H1 (cell line): ENCODE results near the gene RNF220. TPM values are rescaled to one million over a fixed set of nuclear protein-coding genes. Genes with fewer than 3 reads are reported as not detected.

Experiments
- CTCF ChIA-PET: fragments of 300-600 bp; sonication (Branson Sonifier 250); formaldehyde crosslinking; loops from one replicate; lab custom pipeline; 2021; ENCODE audit not compliant: partially characterized antibody; lab: Charles Lee
- POLR2A ChIA-PET: fragments of 300-600 bp; sonication (Branson Sonifier 250); formaldehyde crosslinking; loops from one replicate; lab custom pipeline; 2021; ENCODE audit warnings: inconsistent platforms; ENCODE audit not compliant: partially characterized antibody; lab: Charles Lee
- DNase-seq, 2 experiments: peaks; one replicate each; pipeline versions ENCODE4 v3.0.0 to v3.0.0-alpha.2; 2010 to 2022; ENCODE audit warnings: low spot score in 2 of 2, low read depth in 1 of 2, mixed read lengths in 1 of 2
- FAIRE-seq: peaks from 2 replicates; lab custom pipeline; 2011; peaks lifted over from hg19 to GRCh38; lab: Jason Lieb, UNC
- H2AFZ ChIP-seq: 2 replicates; pipeline ENCODE4 v1.8.1; 2012; ENCODE audit warnings: low read length, inconsistent platforms
- H2AK5ac ChIP-seq: 2 replicates; pipeline ENCODE4 v1.6.1; 2013; ENCODE audit warnings: low read depth, low read length
- H2BK120ac ChIP-seq: replicated peaks from 2 replicates; pipeline ENCODE3; 2013; ENCODE audit warnings: low read depth, low read length, inconsistent platforms
- H2BK12ac ChIP-seq: 2 replicates; pipeline ENCODE4 v1.6.1; 2013; ENCODE audit warnings: low read depth, low read length
- H2BK15ac ChIP-seq: 2 replicates; pipeline ENCODE4 v1.6.1; 2013; ENCODE audit warnings: low read length
- H2BK20ac ChIP-seq: 2 replicates; pipeline ENCODE4 v1.6.1; 2013; ENCODE audit warnings: low read length
- H2BK5ac ChIP-seq: 2 replicates; pipeline ENCODE4 v1.6.1; 2013; ENCODE audit warnings: low read depth, low read length
- H3K14ac ChIP-seq: 2 replicates; pipeline ENCODE4 v1.6.1; 2013; ENCODE audit warnings: inconsistent platforms; ENCODE audit not compliant: insufficient read length
- H3K18ac ChIP-seq: 2 replicates; pipeline ENCODE4 v1.6.1; 2013; ENCODE audit warnings: low read length; ENCODE audit errors: extremely low read depth
- H3K23ac ChIP-seq: 2 replicates; pipeline ENCODE4 v1.6.1; 2013; ENCODE audit warnings: inconsistent platforms; ENCODE audit not compliant: insufficient read length
- H3K23me2 ChIP-seq: 2 replicates; pipeline ENCODE4 v1.6.1; 2013; ENCODE audit warnings: low read depth, low read length
- H3K27ac ChIP-seq: 2 replicates; pipeline ENCODE4 v1.6.1; 2011; ENCODE audit warnings: low read depth, low read length, inconsistent platforms
- H3K27me3 ChIP-seq, 4 experiments: replicated peaks in 1 of 4; 1 replicate in 1 of 4; 2 replicates in 3 of 4; pipeline versions ENCODE4 v1.6.1 to v1.8.1; 2011 to 2013; ENCODE audit warnings: low read length in 3 of 4, mild to moderate bottlenecking in 3 of 4, inconsistent platforms in 2 of 4, mixed read lengths in 2 of 4, moderate library complexity in 1 of 4; ENCODE audit not compliant: control insufficient read depth in 3 of 4, insufficient read depth in 3 of 4; ENCODE audit errors: extremely low read depth in 1 of 4
- H3K36me3 ChIP-seq, 4 experiments: 2 replicates each; pipeline versions ENCODE4 v1.6.1 to v1.8.1; 2011 to 2013; ENCODE audit warnings: mild to moderate bottlenecking in 4 of 4, low read length in 3 of 4, moderate library complexity in 2 of 4, control low read depth in 1 of 4, inconsistent platforms in 1 of 4; ENCODE audit not compliant: insufficient read depth in 4 of 4, control insufficient read depth in 2 of 4
- H3K4ac ChIP-seq: replicated peaks from 2 replicates; pipeline ENCODE3; 2013; ENCODE audit warnings: low read length, low read depth, mixed read lengths, inconsistent platforms; ENCODE audit not compliant: insufficient read length
- H3K4me1 ChIP-seq, 4 experiments: replicated peaks in 1 of 4; 1 replicate in 1 of 4; 2 replicates in 3 of 4; pipeline versions ENCODE4 v1.6.1 to v1.8.1; 2011 to 2013; ENCODE audit warnings: low read length in 3 of 4, inconsistent platforms in 2 of 4, mixed read lengths in 1 of 4; ENCODE audit not compliant: insufficient read depth in 4 of 4, control insufficient read depth in 3 of 4
- H3K4me2 ChIP-seq, 2 experiments: 2 replicates each; pipeline versions ENCODE4 v1.6.1 to v1.8.1; 2011 to 2013; ENCODE audit warnings: low read depth in 2 of 2, low read length in 2 of 2, control low read depth in 1 of 2, inconsistent platforms in 1 of 2, mild to moderate bottlenecking in 1 of 2; ENCODE audit not compliant: insufficient read depth in 1 of 2
- H3K4me3 ChIP-seq, 4 experiments: fragments of 200-600, 300-600 bp in 1 of 4; sonication (generic), shearing (Covaris generic), sonication (Bioruptor Twin) in 1 of 4; 2 replicates each; pipeline versions ENCODE4 v1.5.1 to v1.8.1; 2011 to 2016; ENCODE audit warnings: low read length in 4 of 4, low read depth in 3 of 4, control low read depth in 2 of 4, inconsistent platforms in 2 of 4, mild to moderate bottlenecking in 2 of 4, mixed read lengths in 1 of 4, moderate library complexity in 1 of 4; ENCODE audit not compliant: insufficient read depth in 2 of 4; ENCODE audit errors: extremely low read depth in 1 of 4
- H3K56ac ChIP-seq: replicated peaks from 2 replicates; pipeline ENCODE3; 2013; ENCODE audit warnings: low read depth, mild to moderate bottlenecking, mixed read lengths, low read length, inconsistent platforms; ENCODE audit not compliant: insufficient read length
- H3K79me1 ChIP-seq: 2 replicates; pipeline ENCODE4 v1.6.1; 2013; ENCODE audit warnings: low read depth, low read length, control low read depth
- H3K79me2 ChIP-seq, 2 experiments: 2 replicates each; pipeline versions ENCODE4 v1.6.1 to v1.8.1; 2012 to 2013; ENCODE audit warnings: low read length in 2 of 2, mild to moderate bottlenecking in 2 of 2, inconsistent platforms in 1 of 2; ENCODE audit not compliant: insufficient read depth in 2 of 2, control insufficient read depth in 1 of 2
- H3K9ac ChIP-seq, 4 experiments: replicated peaks in 1 of 4; 1 replicate in 1 of 4; 2 replicates in 3 of 4; pipeline versions ENCODE4 v1.6.1 to v1.8.1; 2011 to 2013; ENCODE audit warnings: low read depth in 3 of 4, low read length in 3 of 4, control low read depth in 2 of 4, mild to moderate bottlenecking in 2 of 4, moderate library complexity in 2 of 4, inconsistent platforms in 1 of 4; ENCODE audit errors: extremely low read depth in 1 of 4
- H3K9me3 ChIP-seq, 2 experiments: 2 replicates each; pipeline versions ENCODE4 v1.6.1 to v1.8.1; 2012 to 2013; ENCODE audit warnings: mild to moderate bottlenecking in 2 of 2, moderate library complexity in 2 of 2, control low read depth in 1 of 2, inconsistent platforms in 1 of 2, low read depth in 1 of 2, low read length in 1 of 2, mixed read lengths in 1 of 2; ENCODE audit not compliant: insufficient read depth in 2 of 2
- H4K20me1 ChIP-seq, 2 experiments: replicated peaks in 1 of 2; 2 replicates each; pipeline versions ENCODE3 to v1.8.1; 2011 to 2013; ENCODE audit warnings: inconsistent platforms in 2 of 2, low read length in 2 of 2, mild to moderate bottlenecking in 1 of 2; ENCODE audit not compliant: insufficient read depth in 2 of 2, control insufficient read depth in 1 of 2
- H4K5ac ChIP-seq: 2 replicates; pipeline ENCODE4 v1.6.1; 2013; ENCODE audit warnings: low read length, low read depth, mixed read lengths, inconsistent platforms; ENCODE audit not compliant: insufficient read length
- H4K8ac ChIP-seq: 2 replicates; pipeline ENCODE4 v1.8.0; 2013; ENCODE audit warnings: mild to moderate bottlenecking, moderate library complexity, low read length, inconsistent platforms; ENCODE audit not compliant: insufficient read depth; ENCODE audit errors: extremely low read depth
- H4K91ac ChIP-seq: replicated peaks from 2 replicates; pipeline ENCODE3; 2013; ENCODE audit warnings: low read length, mixed read lengths, inconsistent platforms; ENCODE audit not compliant: insufficient read length
- CREB1 ChIP-seq: IDR thresholded peaks from 2 replicates; pipeline ENCODE4 v1.6.1; 2012; ENCODE audit warnings: inconsistent platforms
- CTBP2 ChIP-seq: IDR thresholded peaks from 2 replicates; pipeline ENCODE4 v1.7.0; 2011; ENCODE audit warnings: borderline replicate concordance, mild to moderate bottlenecking, moderate library complexity, mixed read lengths, low read length; ENCODE audit not compliant: insufficient read depth, insufficient read length
- EGR1 ChIP-seq: IDR thresholded peaks from 2 replicates; pipeline ENCODE4 v1.6.1; 2011; ENCODE audit warnings: low read depth, low read length, borderline replicate concordance
- PHF8 ChIP-seq: fragments of 200-600 bp; sonication (generic); conservative IDR thresholded peaks from 2 replicates; pipeline ENCODE4 v1.7.1; 2012; ENCODE audit warnings: low read depth, mild to moderate bottlenecking, inconsistent platforms, low read length, moderate library complexity
- RAD21 ChIP-seq, 2 experiments: IDR thresholded peaks in 1 of 2; conservative IDR thresholded peaks in 1 of 2; 2 replicates each; pipeline ENCODE4 v1.6.1; 2011; ENCODE audit warnings: low read depth in 2 of 2, low read length in 2 of 2, improper control_type of control experiment in 1 of 2, inconsistent platforms in 1 of 2, mild to moderate bottlenecking in 1 of 2, moderate library complexity in 1 of 2
- SIRT6 ChIP-seq: IDR thresholded peaks from one replicate; pipeline ENCODE4 v1.7.1; 2012; ENCODE audit warnings: low read length, inconsistent platforms
- SIX5 ChIP-seq: IDR thresholded peaks from 2 replicates; pipeline ENCODE4 v1.6.1; 2011; ENCODE audit warnings: mild to moderate bottlenecking, low read depth, low read length
- YY1 ChIP-seq: IDR thresholded peaks from 2 replicates; pipeline ENCODE4 v1.6.1; 2011; ENCODE audit warnings: low read depth, mild to moderate bottlenecking, low read length
- WGBS, 2 experiments: shearing (Covaris generic) in 1 of 2; methylation state at CpG; one replicate each; pipeline versions ENCODE4 v1.1.6 to v1.1.7; 2013 to 2015; ENCODE audit warnings: low lambda C conversion rate in 2 of 2, mixed read lengths in 2 of 2, inconsistent platforms in 1 of 2, low coverage in 1 of 2, missing lambda C conversion rate in 1 of 2; ENCODE audit not compliant: insufficient replicate concordance in 2 of 2, insufficient coverage in 1 of 2, insufficient read length in 1 of 2; ENCODE audit errors: extremely low coverage in 1 of 2, missing lambda C conversion rate in 1 of 2; 5-methylcytosine and 5-hydroxymethylcytosine counted together
- polyA plus RNA-seq, 7 experiments: library from polyadenylated mRNA; depleted of rRNA in 3 of 7; stranded (reverse) in 5 of 7; unstranded in 2 of 7; fragments of >200 nt in 5 of 7; fragments of 200-250 nt in 2 of 7; gene quantifications; 1 replicate in 5 of 7; 2 replicates in 1 of 7; 4 replicates in 1 of 7; pipeline versions ENCODE4 v1.2.1 to v1.2.3, GENCODE V29; 2011 to 2013; ENCODE audit warnings: missing spikeins in 2 of 7, mixed read lengths in 2 of 7
- total RNA-seq: library from RNA; stranded (reverse); fragmentation: NEBNext Ultra II Directional; extraction: Animal tissue kit (Norgen Biotek cat#: 25700); gene quantifications from 2 replicates; pipeline ENCODE4 v1.2.1, GENCODE V29; 2021
- TF ChIP-seq, protein P1 (sequence below), 3 experiments: IDR thresholded peaks; 1 replicate in 2 of 3; 2 replicates in 1 of 3; pipeline versions ENCODE4 v1.5.1 to v1.6.1; 2011; ENCODE audit warnings: low read length in 3 of 3, mild to moderate bottlenecking in 3 of 3, inconsistent platforms in 2 of 3, low read depth in 1 of 3, moderate library complexity in 1 of 3; ENCODE audit not compliant: insufficient read depth in 1 of 3; ENCODE audit errors: control extremely low read depth in 1 of 3

Gene RNF220
- total and polyA plus RNA-seq, 2 of the 8 experiments (the other 6 are each of a cell fraction or from before 2014, with no cell fraction given): 123 to 160 TPM

DNA sequence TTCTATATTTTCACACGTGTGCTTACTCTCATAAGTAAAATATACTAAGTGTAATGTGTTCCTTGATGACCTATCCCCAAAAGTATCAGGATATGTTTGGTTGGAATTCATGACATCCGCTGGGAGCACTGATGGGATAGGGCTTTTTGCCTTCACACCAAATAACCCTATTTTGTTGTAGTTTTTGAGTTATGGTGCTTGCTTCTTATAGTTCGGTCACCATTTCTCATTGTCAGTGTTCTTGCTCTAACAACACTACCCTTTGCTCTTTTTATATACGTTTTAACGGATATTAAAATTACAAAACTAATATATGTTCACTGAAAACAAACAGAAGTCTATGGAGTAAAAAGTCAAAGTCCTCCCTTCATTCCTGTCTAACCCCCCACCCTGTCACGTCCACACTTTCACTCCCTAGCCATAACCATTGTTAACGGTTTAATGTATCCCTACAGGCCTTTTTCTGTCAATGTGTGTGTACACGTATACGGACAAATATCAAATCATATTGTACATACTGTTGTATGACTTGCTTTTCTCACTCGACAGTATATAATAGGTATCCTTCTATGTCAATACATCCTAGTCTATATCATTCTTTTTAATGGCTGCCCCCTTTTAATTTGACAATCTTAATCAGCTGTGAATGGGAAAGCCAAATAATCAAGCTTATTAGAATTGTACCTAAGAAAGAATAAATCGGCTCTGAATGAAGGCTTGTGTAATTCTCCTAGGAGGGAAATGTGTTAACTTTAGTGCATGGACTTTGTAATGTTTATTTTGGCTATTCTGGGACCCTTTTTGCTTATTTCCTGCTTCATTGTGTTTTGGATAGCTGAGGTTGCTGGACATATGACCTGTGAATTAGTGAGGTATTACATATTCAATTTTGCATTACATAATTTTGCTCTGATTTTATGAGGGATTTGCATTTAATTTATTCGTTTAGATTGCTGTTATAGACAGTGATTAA lies 3.5 kb upstream of the RNF220 start:
- H3K18ac ChIP-seq: no peak overlapping the region
- no peak overlapping the region for H2AFZ ChIP-seq
- H3K4me1 ChIP-seq: peaks cover 0 to 2% (median 0%) of the 10 kb centered on the region in 4 experiments; a peak in 2 of 7 replicates
- H2BK20ac ChIP-seq: no peak overlapping the region
- no peaks in the 10 kb centered on the region for H3K36me3 ChIP-seq
- ChIA-PET CTCF (interaction anchor here (0.5 to 1.4 kb wide), 4 partner anchors 19 to 193 kb away, joined by 3 to 5 read pairs (median 4); no protein-coding TSS in a partner anchor), POLR2A (interaction anchor here (1.5 kb wide), 1 partner anchor 15 kb away, joined by 4 read pairs; no protein-coding TSS in a partner anchor)
- no peak overlapping the region for H3K27ac ChIP-seq
- no peak overlapping the region for H3K4ac ChIP-seq
- H3K14ac ChIP-seq: no peak overlapping the region
- 84% methylated on average over 12 of the region's 12 CpGs; no CpG with 5 or more reads in 1 of the 2 experiments for WGBS, 2 experiments
- no peak for FAIRE-seq
- no peak overlapping the region for H3K23ac ChIP-seq
- no peaks in the 10 kb centered on the region for H3K79me2 ChIP-seq
- H4K91ac ChIP-seq: no peak overlapping the region
- no peak overlapping the region for H4K8ac ChIP-seq
- H3K4me3 ChIP-seq: no peak overlapping the region
- H3K27me3 ChIP-seq: peaks cover 0 to 7% (median 2%) of the 10 kb centered on the region in 4 experiments; a peak in 3 of 7 replicates
- H2BK12ac ChIP-seq: no peak overlapping the region
- DNase-seq: no peak
- H4K20me1 ChIP-seq: no peaks in the 10 kb centered on the region
- no peaks in the 10 kb centered on the region for H3K79me1 ChIP-seq
- H3K9me3 ChIP-seq: no peaks in the 10 kb centered on the region
- no peak overlapping the region for H2BK5ac ChIP-seq
- no peak overlapping the region for H2BK15ac ChIP-seq
- peaks cover 11% of the 10 kb centered on the region for H3K23me2 ChIP-seq
- no peak overlapping the region for H2BK120ac ChIP-seq
- no peak overlapping the region for H3K56ac ChIP-seq
- no peak overlapping the region for H3K9ac ChIP-seq
- H2AK5ac ChIP-seq: no peak overlapping the region
- no peak overlapping the region for H4K5ac ChIP-seq
- no peak overlapping the region for H3K4me2 ChIP-seq
- TF ChIP-seq CTBP2 (no peak), YY1 (no peak), CREB1 (no peak), SIX5 (no peak), PHF8 (no peak), EGR1 (no peak), RAD21 (IDR thresholded peaks at IDR 0.05 in 1 of 2, conservative IDR thresholded peaks at IDR 0.05 in 1 of 2; ENCODE audit: low read depth in 2 of 2, low read length in 2 of 2) (no peak), SIRT6 (no peak)
- TF ChIP-seq, protein P1, sequence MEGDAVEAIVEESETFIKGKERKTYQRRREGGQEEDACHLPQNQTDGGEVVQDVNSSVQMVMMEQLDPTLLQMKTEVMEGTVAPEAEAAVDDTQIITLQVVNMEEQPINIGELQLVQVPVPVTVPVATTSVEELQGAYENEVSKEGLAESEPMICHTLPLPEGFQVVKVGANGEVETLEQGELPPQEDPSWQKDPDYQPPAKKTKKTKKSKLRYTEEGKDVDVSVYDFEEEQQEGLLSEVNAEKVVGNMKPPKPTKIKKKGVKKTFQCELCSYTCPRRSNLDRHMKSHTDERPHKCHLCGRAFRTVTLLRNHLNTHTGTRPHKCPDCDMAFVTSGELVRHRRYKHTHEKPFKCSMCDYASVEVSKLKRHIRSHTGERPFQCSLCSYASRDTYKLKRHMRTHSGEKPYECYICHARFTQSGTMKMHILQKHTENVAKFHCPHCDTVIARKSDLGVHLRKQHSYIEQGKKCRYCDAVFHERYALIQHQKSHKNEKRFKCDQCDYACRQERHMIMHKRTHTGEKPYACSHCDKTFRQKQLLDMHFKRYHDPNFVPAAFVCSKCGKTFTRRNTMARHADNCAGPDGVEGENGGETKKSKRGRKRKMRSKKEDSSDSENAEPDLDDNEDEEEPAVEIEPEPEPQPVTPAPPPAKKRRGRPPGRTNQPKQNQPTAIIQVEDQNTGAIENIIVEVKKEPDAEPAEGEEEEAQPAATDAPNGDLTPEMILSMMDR (IDR thresholded peaks at IDR 0.05; ENCODE audit: control extremely low read depth in 1 of 3, insufficient read depth in 1 of 3, low read depth in 1 of 3, low read length in 3 of 3): no peak
